Coronary artery (tissue), 2 donors: ENCODE results near the gene ARFIP1.
"Not testable (repeated sequence)": the region's sequence is repeated elsewhere in the genome, so short reads cannot be mapped to it uniquely, and the experiment has no call there.

Experiments
- DNase-seq: peaks from one replicate; pipeline ENCODE4 v3.0.0-alpha.2; 2017; ENCODE audit warnings: low spot score
- H3K27ac ChIP-seq, 2 donors: fragments of 200-600 bp; sonication (generic); one replicate each; pipeline ENCODE4 v1.5.1; 2016 to 2019
- H3K4me3 ChIP-seq: fragments of 200-600 bp; sonication (generic); 2 replicates; pipeline ENCODE4 v1.5.1; 2016; ENCODE audit warnings: mild to moderate bottlenecking, moderate library complexity
- CTCF ChIP-seq: fragments of 200-600 bp; sonication (generic); IDR thresholded peaks from one replicate; pipeline ENCODE4 v1.5.1; 2019; ENCODE audit warnings: antibody characterized with exemption

The ARFIP1 gene

GRCh38 chr4:152738827-152739226 lies 40.9 kb upstream of the ARFIP1 start:
- no peak overlapping the region for H3K27ac ChIP-seq
- no peak for TF ChIP-seq CTCF
- H3K4me3 ChIP-seq, result no peak overlapping the region
- no peak for DNase-seq

- Histone ChIP-seq H3K27ac (no peak overlapping the region), H3K4me3 (no peak overlapping the region)
- no peak for DNase-seq
- TF ChIP-seq CTCF, result no peak
Observed at GRCh38 chr4:152747444-152747843, 32.3 kb upstream of the ARFIP1 start.

- H3K27ac ChIP-seq, result no peak overlapping the region
- no peak for TF ChIP-seq CTCF
- no peak overlapping the region for H3K4me3 ChIP-seq
- no peak for DNase-seq
Observed at GRCh38 chr4:152748619-152749018, 31.1 kb upstream of the ARFIP1 start.

- Histone ChIP-seq H3K27ac (no peak overlapping the region), H3K4me3 (no peak overlapping the region)
- TF ChIP-seq CTCF, result no peak
- DNase-seq, result no peak
Observed at GRCh38 chr4:152763796-152764195, 16.0 kb upstream of the ARFIP1 start.

GRCh38 chr4:152765069-152765737 lies 14.6 kb upstream of the ARFIP1 start:
- DNase-seq, H3K4me3 ChIP-seq, H3K27ac ChIP-seq: not testable (repeated sequence)

GRCh38 chr4:152771741-152772533 lies 7.8 kb upstream of the ARFIP1 start:
- Histone ChIP-seq H3K4me3 (no peak overlapping the region), H3K27ac (no peak overlapping the region)
- DNase-seq, result no peak
- TF ChIP-seq CTCF, result no peak

GRCh38 chr4:152773339-152773738 lies 6.4 kb upstream of the ARFIP1 start:
- no peak overlapping the region for H3K4me3 ChIP-seq
- TF ChIP-seq CTCF, result no peak
- DNase-seq, result no peak
- H3K27ac ChIP-seq, result no peak overlapping the region
